Mesothelial cell of epicardium (in vitro differentiated cells): Measurements from ENCODE around the gene SUGP2. TPM values are rescaled to one million over a fixed set of nuclear protein-coding genes. Genes with fewer than 3 reads are reported as not detected.

Source experiments
- DNase-seq, 2 experiments: peaks; one replicate each; pipeline ENCODE4 v3.0.0; 2021; ENCODE audit warnings: low spot score in 2 of 2; ENCODE audit not compliant: unreplicated experiment in 2 of 2
- H3K27ac Mint-ChIP-seq: 2 replicates; pipeline ENCODE4 v1.8.0; 2021; ENCODE audit warnings: mixed read lengths
- H3K27me3 Mint-ChIP-seq: 2 replicates; pipeline ENCODE4 v1.8.0; 2021; ENCODE audit warnings: low read depth, mixed read lengths
- H3K36me3 Mint-ChIP-seq: 2 replicates; pipeline ENCODE4 v1.8.0; 2021; ENCODE audit warnings: mixed read lengths
- H3K4me1 Mint-ChIP-seq: 2 replicates; pipeline ENCODE4 v1.8.0; 2021; ENCODE audit warnings: mixed read lengths
- H3K4me3 Mint-ChIP-seq: 2 replicates; pipeline ENCODE4 v1.8.0; 2021; ENCODE audit warnings: mild to moderate bottlenecking, moderate library complexity, mixed read lengths
- H3K9me3 Mint-ChIP-seq: 2 replicates; pipeline ENCODE4 v1.8.0; 2021; ENCODE audit warnings: mixed read lengths
- total RNA-seq: library from RNA; stranded (reverse); gene quantifications from 3 replicates; pipeline ENCODE4 v1.2.1, GENCODE V29; 2021
- TF ChIP-seq, protein P1 (sequence below): fragments of 200-600 bp; sonication (generic); IDR thresholded peaks from one replicate; pipeline ENCODE4 v1.5.0; 2021; ENCODE audit warnings: antibody characterized with exemption; ENCODE audit not compliant: unreplicated experiment

The SUGP2 gene
- total RNA-seq = 137 to 152 TPM (median 140 TPM) in 3 replicates

DNA sequence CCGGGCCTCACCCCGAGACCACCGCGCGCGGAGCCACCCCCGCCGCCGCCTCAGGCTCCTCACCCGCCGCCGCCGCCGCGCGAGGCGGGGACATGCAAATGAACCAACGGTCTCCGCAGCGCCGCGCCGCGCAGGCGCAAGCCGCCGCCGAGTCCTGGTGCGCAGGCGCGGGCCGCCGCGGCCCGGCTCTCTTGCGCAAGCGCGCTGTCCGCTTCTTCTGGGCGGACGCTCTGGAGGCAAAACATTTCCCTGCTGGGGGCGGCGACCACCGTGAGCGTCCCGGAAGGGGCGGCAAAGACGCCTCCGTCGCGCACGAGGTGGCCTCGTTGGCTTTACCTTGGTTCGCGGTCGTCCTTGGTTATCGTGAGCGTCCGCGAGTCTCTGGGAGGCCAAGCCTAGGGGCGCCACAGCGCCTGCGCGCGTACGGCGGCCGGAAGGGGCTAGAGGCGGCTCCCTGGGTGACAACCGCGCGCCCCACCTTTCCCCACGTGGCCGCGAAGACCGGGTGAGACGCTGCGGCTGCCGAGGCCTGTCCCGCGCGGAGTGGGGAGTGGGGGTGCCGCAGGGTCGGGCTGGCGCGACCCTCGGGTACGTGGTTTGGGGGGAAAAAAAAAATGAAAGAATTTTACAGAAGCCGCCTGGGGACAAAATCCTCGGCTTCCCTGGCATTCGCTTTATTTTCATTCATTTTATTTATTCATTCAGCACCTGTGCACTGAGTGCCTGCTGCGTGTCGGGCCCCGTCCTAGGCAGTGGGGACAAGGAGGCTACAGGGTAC, at the start of gene SUGP2, which contains the start of gene ARMC6:
Gene SUGP2, minus strand, starts transcription at position 92 of the 778 bp plus-strand sequence. CDS start 2,446 bp downstream, outside the sequence.
Gene ARMC6, plus strand, starts transcription at position 178 of the 778 bp plus-strand sequence. CDS start 607 bp downstream, outside the sequence.
- H3K4me1 Mint-ChIP-seq = peaks cover 14% of the 10 kb centered on the region
- DNase-seq = peak; percentile 83 to 92
- H3K9me3 Mint-ChIP-seq = no peaks in the 10 kb centered on the region
- TF ChIP-seq, protein P1, sequence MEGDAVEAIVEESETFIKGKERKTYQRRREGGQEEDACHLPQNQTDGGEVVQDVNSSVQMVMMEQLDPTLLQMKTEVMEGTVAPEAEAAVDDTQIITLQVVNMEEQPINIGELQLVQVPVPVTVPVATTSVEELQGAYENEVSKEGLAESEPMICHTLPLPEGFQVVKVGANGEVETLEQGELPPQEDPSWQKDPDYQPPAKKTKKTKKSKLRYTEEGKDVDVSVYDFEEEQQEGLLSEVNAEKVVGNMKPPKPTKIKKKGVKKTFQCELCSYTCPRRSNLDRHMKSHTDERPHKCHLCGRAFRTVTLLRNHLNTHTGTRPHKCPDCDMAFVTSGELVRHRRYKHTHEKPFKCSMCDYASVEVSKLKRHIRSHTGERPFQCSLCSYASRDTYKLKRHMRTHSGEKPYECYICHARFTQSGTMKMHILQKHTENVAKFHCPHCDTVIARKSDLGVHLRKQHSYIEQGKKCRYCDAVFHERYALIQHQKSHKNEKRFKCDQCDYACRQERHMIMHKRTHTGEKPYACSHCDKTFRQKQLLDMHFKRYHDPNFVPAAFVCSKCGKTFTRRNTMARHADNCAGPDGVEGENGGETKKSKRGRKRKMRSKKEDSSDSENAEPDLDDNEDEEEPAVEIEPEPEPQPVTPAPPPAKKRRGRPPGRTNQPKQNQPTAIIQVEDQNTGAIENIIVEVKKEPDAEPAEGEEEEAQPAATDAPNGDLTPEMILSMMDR = no peak
- peaks cover 5% of the 10 kb centered on the region for H3K36me3 Mint-ChIP-seq
- peak within 1 kb of the TSS; percentile 92 for H3K4me3 Mint-ChIP-seq
- H3K27ac Mint-ChIP-seq = peak within 1 kb of the TSS; percentile 95
- no peaks in the 10 kb centered on the region for H3K27me3 Mint-ChIP-seq

DNA sequence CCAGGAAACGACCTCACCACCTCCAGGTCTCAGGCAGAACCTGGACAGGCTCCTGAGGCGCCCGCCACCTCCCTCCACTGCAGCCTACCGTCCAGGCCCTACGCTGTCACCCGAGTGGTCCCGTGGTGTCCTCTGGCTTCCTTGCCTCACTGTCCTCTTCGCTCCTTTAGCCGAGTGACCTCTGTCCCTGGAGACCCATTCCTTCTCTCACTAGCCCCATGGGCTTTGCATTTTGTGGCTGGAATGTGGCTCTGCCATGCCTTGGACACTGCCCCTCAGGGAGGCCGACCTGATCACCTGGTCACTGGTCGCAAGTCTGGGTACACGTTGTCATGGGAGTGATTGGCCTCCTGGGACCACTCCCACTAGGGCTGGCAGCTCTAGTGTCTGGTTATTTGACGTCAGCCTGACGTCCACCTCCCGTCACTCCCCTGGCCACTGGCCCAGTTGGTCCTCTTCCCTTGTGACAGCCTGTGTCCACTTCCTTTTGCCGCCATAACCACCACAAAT, 48.4 kb upstream of the SUGP2 start:
- Mint-ChIP-seq H3K27me3 (no peaks in the 10 kb centered on the region), H3K27ac (no peak overlapping the region), H3K4me3 (no peak overlapping the region), H3K36me3 (peaks cover 3% of the 10 kb centered on the region), H3K4me1 (no peaks in the 10 kb centered on the region), H3K9me3 (no peaks in the 10 kb centered on the region)
- no peak for DNase-seq
- TF ChIP-seq, protein P1 = no peak

DNA sequence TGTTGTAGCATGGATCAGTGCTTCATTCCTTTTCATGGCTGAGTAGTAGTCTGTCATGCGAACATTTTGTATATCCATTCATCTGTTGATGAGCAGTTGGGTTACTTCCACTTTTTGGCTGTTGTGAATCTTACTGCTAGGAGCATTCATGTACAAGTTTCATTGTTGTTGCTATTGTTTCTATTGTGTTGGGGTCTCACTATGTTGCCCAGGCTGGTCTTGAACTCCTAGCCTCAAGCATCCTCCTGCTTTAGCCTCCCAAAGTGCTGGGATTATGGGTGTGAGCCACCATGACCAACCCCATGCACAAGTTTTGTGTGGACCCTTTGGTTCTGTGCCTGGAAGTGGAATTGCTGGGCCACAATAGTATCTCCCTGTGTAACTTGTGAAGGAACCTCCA, 46.3 kb upstream of the SUGP2 start:
- no peaks in the 10 kb centered on the region for H3K27me3 Mint-ChIP-seq
- TF ChIP-seq, protein P1 = no peak

DNA sequence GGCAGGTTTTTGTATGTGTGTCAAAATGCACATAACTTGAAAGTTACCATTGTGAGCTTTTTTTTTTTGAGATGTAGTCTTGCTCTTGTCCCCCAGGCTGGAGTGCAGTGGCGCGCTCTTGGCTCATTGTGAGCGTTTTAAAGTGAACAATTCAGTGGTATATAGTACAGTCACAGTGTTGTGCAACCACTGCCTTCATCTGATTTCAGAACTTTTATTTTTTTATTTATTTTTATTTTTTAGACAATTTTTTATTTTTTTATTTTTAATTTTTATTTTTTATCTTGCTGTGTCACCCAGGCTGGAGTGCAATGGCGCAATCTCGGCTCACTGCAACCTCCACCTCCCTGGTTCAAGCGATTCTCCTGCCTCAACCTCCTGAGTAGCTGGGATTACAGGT, 45.5 kb upstream of the SUGP2 start:
- Mint-ChIP-seq H3K27me3 (no peaks in the 10 kb centered on the region), H3K4me1 (no peaks in the 10 kb centered on the region), H3K9me3 (no peaks in the 10 kb centered on the region), H3K4me3 (no peak overlapping the region), H3K36me3 (peaks cover 3% of the 10 kb centered on the region), H3K27ac (no peak overlapping the region)
- TF ChIP-seq, protein P1 = no peak
- no peak for DNase-seq

More for the DNA sequence above, 46.3 kb upstream of the SUGP2 start:
- no peaks in the 10 kb centered on the region for H3K4me1 Mint-ChIP-seq
- DNase-seq = no peak
- H3K4me3 Mint-ChIP-seq = no peak overlapping the region
- no peak overlapping the region for H3K27ac Mint-ChIP-seq
- peaks cover 3% of the 10 kb centered on the region for H3K36me3 Mint-ChIP-seq
- no peaks in the 10 kb centered on the region for H3K9me3 Mint-ChIP-seq

DNA sequence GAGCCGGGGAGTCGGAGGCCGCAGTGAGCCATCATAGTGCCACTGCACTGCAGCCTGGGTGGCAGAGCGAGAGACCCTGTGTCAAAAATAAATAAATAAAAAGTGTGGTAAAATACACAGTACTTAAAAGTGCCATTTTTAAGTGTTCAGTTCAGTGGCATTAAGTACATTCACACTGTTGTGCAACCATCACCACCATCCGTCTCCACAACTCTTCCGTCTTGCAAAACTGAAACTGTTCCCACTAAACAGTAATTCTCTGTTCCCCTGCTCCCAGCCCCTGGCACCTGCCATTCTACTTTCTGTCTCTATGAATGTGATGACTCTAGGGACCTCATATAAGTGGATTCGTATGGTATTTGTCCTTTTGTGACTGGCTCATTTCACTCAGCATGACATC, 43.8 kb upstream of the SUGP2 start:
- no peak overlapping the region for H3K4me3 Mint-ChIP-seq
- H3K9me3 Mint-ChIP-seq = no peaks in the 10 kb centered on the region
- peaks cover 1% of the 10 kb centered on the region for H3K4me1 Mint-ChIP-seq
- no peaks in the 10 kb centered on the region for H3K27me3 Mint-ChIP-seq
- TF ChIP-seq, protein P1 = no peak
- DNase-seq = no peak
- peaks cover 5% of the 10 kb centered on the region for H3K36me3 Mint-ChIP-seq
- no peak overlapping the region for H3K27ac Mint-ChIP-seq
